Measurements from ENCODE around the gene ALKAL2.

DNA sequence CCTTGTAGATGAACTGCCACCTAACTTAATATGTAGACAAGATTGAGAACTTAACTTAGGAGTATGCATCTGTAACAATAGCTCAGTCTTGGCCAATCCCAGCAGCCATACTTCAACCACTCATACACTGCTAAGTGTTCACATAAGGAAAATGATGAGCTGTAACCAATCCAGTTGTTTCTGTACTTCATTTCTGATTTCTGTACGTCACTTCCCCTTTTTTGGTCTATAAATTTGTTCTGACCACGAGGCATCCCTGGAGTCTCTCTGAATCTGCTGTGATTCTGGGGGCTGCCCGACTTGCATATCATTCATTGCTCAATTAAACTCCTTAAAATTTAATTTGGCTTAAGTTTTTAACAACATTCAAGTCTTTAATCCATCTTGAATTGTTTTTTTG, 30.5 kb downstream of the ALKAL2 start:
- no peak for TF ChIP-seq POLR2A (IDR thresholded peaks at IDR 0.05)
- TF ChIP-seq, protein P1, sequence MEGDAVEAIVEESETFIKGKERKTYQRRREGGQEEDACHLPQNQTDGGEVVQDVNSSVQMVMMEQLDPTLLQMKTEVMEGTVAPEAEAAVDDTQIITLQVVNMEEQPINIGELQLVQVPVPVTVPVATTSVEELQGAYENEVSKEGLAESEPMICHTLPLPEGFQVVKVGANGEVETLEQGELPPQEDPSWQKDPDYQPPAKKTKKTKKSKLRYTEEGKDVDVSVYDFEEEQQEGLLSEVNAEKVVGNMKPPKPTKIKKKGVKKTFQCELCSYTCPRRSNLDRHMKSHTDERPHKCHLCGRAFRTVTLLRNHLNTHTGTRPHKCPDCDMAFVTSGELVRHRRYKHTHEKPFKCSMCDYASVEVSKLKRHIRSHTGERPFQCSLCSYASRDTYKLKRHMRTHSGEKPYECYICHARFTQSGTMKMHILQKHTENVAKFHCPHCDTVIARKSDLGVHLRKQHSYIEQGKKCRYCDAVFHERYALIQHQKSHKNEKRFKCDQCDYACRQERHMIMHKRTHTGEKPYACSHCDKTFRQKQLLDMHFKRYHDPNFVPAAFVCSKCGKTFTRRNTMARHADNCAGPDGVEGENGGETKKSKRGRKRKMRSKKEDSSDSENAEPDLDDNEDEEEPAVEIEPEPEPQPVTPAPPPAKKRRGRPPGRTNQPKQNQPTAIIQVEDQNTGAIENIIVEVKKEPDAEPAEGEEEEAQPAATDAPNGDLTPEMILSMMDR (IDR thresholded peaks at IDR 0.05): no peak
